B cell (primary cell): ENCODE data around the gene MED8. TPM values are rescaled to one million over a fixed set of nuclear protein-coding genes. Genes with fewer than 3 reads are reported as not detected.

Experiments
- ATAC-seq: fragments of 200-7000 bp; cut with Tn5 transposase; one replicate; pipeline ENCODE4 v1.10.0; 2021; ENCODE audit warnings: low read depth, mild to moderate bottlenecking, moderate number of reproducible peaks, moderate library complexity
- CTCF ChIA-PET: fragments of 350-600 bp; sonication (Branson Sonifier 250); formaldehyde crosslinking; loops from one replicate; lab custom pipeline; 2021; ENCODE audit warnings: antibody characterized with exemption, inconsistent platforms; lab: Charles Lee
- POLR2A ChIA-PET: fragments of 350-600 bp; sonication (Branson Sonifier 250); formaldehyde crosslinking; loops from one replicate; lab custom pipeline; 2021; ENCODE audit warnings: antibody characterized with exemption; lab: Charles Lee
- DNase-seq: peaks from one replicate; pipeline ENCODE4 v3.0.0; 2013
- H2AFZ ChIP-seq: 2 replicates; pipeline ENCODE4 v1.6.1; 2012; ENCODE audit warnings: mild to moderate bottlenecking, low read depth, low read length; ENCODE audit not compliant: insufficient read depth, poor library complexity, severe bottlenecking
- H3K27ac ChIP-seq, 2 donors: 1 replicate in 1 of 2; 2 replicates in 1 of 2; pipeline ENCODE4 v1.5.1; 2012 to 2013; ENCODE audit warnings: low read length in 2 of 2, mild to moderate bottlenecking in 2 of 2, moderate library complexity in 1 of 2
- H3K27me3 ChIP-seq, 4 experiments: fragments of 200-600 bp in 1 of 4; sonication (generic) in 1 of 4; replicated peaks in 1 of 4; 1 replicate in 2 of 4; 2 replicates in 2 of 4; pipeline versions ENCODE4 v1.6.1 to v1.7.0; 2013 to 2016; ENCODE audit warnings: low read length in 3 of 4, mild to moderate bottlenecking in 2 of 4, mixed read lengths in 1 of 4, moderate library complexity in 1 of 4; ENCODE audit not compliant: insufficient read depth in 4 of 4, control insufficient read depth in 3 of 4; ENCODE audit errors: control extremely low read depth in 1 of 4
- H3K36me3 ChIP-seq, 2 experiments: replicated peaks in 1 of 2; 1 replicate in 1 of 2; 2 replicates in 1 of 2; pipeline versions ENCODE4 v1.6.1 to v1.7.1; 2013; ENCODE audit warnings: low read length in 1 of 2; ENCODE audit not compliant: insufficient read depth in 2 of 2, control insufficient read depth in 1 of 2; ENCODE audit errors: control extremely low read depth in 1 of 2, extremely low read depth in 1 of 2
- H3K4me1 ChIP-seq, 2 donors: fragments of 200-600 bp in 1 of 2; sonication (generic) in 1 of 2; 1 replicate in 1 of 2; 2 replicates in 1 of 2; pipeline versions ENCODE4 v1.5.1 to v1.6.1; 2013 to 2017; ENCODE audit warnings: low read length in 2 of 2; ENCODE audit not compliant: control insufficient read depth in 2 of 2, insufficient read depth in 2 of 2
- H3K4me2 ChIP-seq: replicated peaks from 2 replicates; pipeline ENCODE3; 2012; ENCODE audit warnings: mild to moderate bottlenecking, low read depth, low read length; ENCODE audit not compliant: poor library complexity, severe bottlenecking
- H3K4me3 ChIP-seq, 5 experiments: fragments of 200-600 bp in 1 of 5; sonication (generic) in 1 of 5; 1 replicate in 3 of 5; 2 replicates in 2 of 5; pipeline versions ENCODE4 v1.5.1 to v1.7.0; 2011 to 2016; ENCODE audit warnings: low read length in 4 of 5, mild to moderate bottlenecking in 4 of 5, low read depth in 2 of 5, control low read depth in 1 of 5, moderate library complexity in 1 of 5; ENCODE audit not compliant: insufficient read depth in 1 of 5; ENCODE audit errors: control extremely low read depth in 1 of 5, extremely low read depth in 1 of 5
- H3K79me2 ChIP-seq: fragments of 200-600 bp; sonication (generic); one replicate; pipeline ENCODE4 v1.6.0; 2016; ENCODE audit warnings: low read length; ENCODE audit not compliant: control insufficient read depth, insufficient read depth
- H3K9ac ChIP-seq: fragments of 200-600 bp; sonication (generic); 2 replicates; pipeline ENCODE4 v1.6.1; 2017; ENCODE audit warnings: mild to moderate bottlenecking, low read length, moderate library complexity
- H3K9me3 ChIP-seq, 3 donors: one replicate each; pipeline versions ENCODE4 v1.6.1 to v1.7.1; 2013; ENCODE audit warnings: low read length in 2 of 3; ENCODE audit not compliant: control insufficient read depth in 2 of 3, insufficient read depth in 1 of 3; ENCODE audit errors: control extremely low read depth in 1 of 3
- H4K20me1 ChIP-seq: 2 replicates; pipeline ENCODE4 v1.6.0; 2012; ENCODE audit warnings: mild to moderate bottlenecking, low read length; ENCODE audit not compliant: insufficient read depth, control insufficient read depth, poor library complexity, severe bottlenecking
- H3K27ac Mint-ChIP-seq: one replicate; pipeline ENCODE4 v1.8.0; 2021; ENCODE audit warnings: mixed read lengths
- H3K27me3 Mint-ChIP-seq: one replicate; pipeline ENCODE4 v1.8.0; 2021; ENCODE audit warnings: mixed read lengths
- H3K4me1 Mint-ChIP-seq: one replicate; pipeline ENCODE4 v1.8.0; 2021; ENCODE audit warnings: mixed read lengths
- H3K4me3 Mint-ChIP-seq: one replicate; pipeline ENCODE4 v1.8.0; 2021; ENCODE audit warnings: mixed read lengths
- H3K9me3 Mint-ChIP-seq: one replicate; pipeline ENCODE4 v1.8.0; 2022; ENCODE audit warnings: mixed read lengths; ENCODE audit not compliant: insufficient read depth
- EZH2 ChIP-seq: IDR thresholded peaks from 2 replicates; pipeline ENCODE4 v1.6.1; 2012; ENCODE audit warnings: borderline replicate concordance, low read depth, mild to moderate bottlenecking, moderate library complexity, low read length; ENCODE audit not compliant: insufficient read depth, poor library complexity, severe bottlenecking
- WGBS: methylation state at CpG from one replicate; pipeline ENCODE4 v1.1.5; 2013; ENCODE audit warnings: missing lambda C conversion rate; ENCODE audit not compliant: insufficient coverage; 5-methylcytosine and 5-hydroxymethylcytosine counted together
- intact Hi-C: fragments of 100-400 bp; cut with micrococcal nuclease; formaldehyde crosslinking; loops from one replicate; pipeline ENCODE4 v1.10.0; 2022
- polyA plus RNA-seq: library from polyadenylated mRNA; depleted of rRNA; stranded (reverse); fragments of >200 nt; gene quantifications from 2 replicates; pipeline ENCODE4 v1.2.3, GENCODE V29; 2012
- total RNA-seq, 2 donors: library from RNA; stranded (reverse); fragments of 120-200 nt in 1 of 2; gene quantifications; 1 replicate in 1 of 2; 2 replicates in 1 of 2; pipeline versions ENCODE4 v1.2.3 to v1.2.4, GENCODE V29; 2013 to 2022
- TF ChIP-seq, protein P1 (sequence below): fragments of 200-600 bp; IDR thresholded peaks from one replicate; pipeline ENCODE4 v1.8.0; 2022; ENCODE audit warnings: antibody characterized with exemption, mild to moderate bottlenecking

MED8 gene
- total and polyA plus RNA-seq, 2 donors (not counting 1 experiment from before 2014, with no cell fraction given), result 12.0 to 30.0 TPM

DNA sequence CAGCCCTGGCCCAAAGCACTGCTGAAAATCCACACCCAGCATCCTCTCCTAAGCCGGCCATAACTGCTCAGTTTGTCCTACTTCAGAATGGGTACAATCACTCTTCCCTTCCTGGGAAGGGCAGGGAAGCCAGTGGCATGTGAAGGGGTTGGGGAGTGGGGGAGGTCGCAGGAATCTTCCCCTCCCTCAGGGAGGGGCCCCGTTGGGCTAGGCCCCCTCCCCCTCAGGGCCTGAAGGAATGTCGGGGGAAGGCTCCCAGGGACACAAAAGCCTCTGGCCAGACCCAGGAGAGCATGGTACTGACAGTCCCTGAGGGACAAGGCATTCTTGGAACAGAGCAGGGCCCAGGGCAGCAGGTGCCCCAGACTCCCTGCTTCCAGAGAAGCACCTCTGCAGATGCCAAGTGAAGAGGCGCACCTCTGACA, 23.0 kb downstream of the MED8 start:
- ATAC-seq (no peak), DNase-seq (no peak)
- peak overlapping the region; percentile 100 for H3K4me2 ChIP-seq
- Mint-ChIP-seq H3K27me3 (no peaks in the 10 kb centered on the region), H3K27ac (peak overlapping the region; percentile 94), H3K4me3 (peak overlapping the region; percentile 93), H3K4me1 (peaks cover 45% of the 10 kb centered on the region), H3K9me3 (no peaks in the 10 kb centered on the region)
- peak overlapping the region; percentile 56 to 96 for H3K27ac ChIP-seq
- peaks cover 18 to 26% of the 10 kb centered on the region in 2 donors for H3K4me1 ChIP-seq
- H3K4me3 ChIP-seq, result peak overlapping the region in 4 of 5 experiments; percentile 78 to 90 (median 84)
- H3K79me2 ChIP-seq, result peaks cover 52% of the 10 kb centered on the region
- peaks cover 0 to 36% of the 10 kb centered on the region in 2 experiments for H3K36me3 ChIP-seq
- intact Hi-C loops, result loop anchor here (5.0 to 10.0 kb wide), 4 partner anchors 286 to 666 kb away; partner anchors contain the start of genes C1orf50, KDM4A, P3H1 and SLC2A1
- peak overlapping the region; percentile 86 for H3K9ac ChIP-seq
- H3K9me3 ChIP-seq, result no peaks in the 10 kb centered on the region
- ChIA-PET CTCF (interaction anchor here (2.5 kb wide), 1 partner anchor 48 kb away, joined by 11 read pairs; no protein-coding TSS in a partner anchor), POLR2A (interaction anchor here (0.5 to 2.5 kb wide), 3 partner anchors 8 to 577 kb away, joined by 3 to 34 read pairs (median 23); partner anchors contain the start of genes CDC20, MED8 and SZT2)
- H3K27me3 ChIP-seq, result no peaks in the 10 kb centered on the region
- H2AFZ ChIP-seq, result peak overlapping the region; percentile 87
- TF ChIP-seq EZH2, result no peak
- TF ChIP-seq, protein P1, sequence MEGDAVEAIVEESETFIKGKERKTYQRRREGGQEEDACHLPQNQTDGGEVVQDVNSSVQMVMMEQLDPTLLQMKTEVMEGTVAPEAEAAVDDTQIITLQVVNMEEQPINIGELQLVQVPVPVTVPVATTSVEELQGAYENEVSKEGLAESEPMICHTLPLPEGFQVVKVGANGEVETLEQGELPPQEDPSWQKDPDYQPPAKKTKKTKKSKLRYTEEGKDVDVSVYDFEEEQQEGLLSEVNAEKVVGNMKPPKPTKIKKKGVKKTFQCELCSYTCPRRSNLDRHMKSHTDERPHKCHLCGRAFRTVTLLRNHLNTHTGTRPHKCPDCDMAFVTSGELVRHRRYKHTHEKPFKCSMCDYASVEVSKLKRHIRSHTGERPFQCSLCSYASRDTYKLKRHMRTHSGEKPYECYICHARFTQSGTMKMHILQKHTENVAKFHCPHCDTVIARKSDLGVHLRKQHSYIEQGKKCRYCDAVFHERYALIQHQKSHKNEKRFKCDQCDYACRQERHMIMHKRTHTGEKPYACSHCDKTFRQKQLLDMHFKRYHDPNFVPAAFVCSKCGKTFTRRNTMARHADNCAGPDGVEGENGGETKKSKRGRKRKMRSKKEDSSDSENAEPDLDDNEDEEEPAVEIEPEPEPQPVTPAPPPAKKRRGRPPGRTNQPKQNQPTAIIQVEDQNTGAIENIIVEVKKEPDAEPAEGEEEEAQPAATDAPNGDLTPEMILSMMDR, result no peak
- H4K20me1 ChIP-seq, result peaks cover 32% of the 10 kb centered on the region
- WGBS, result 48% methylated on average over 2 of the region's 5 CpGs

DNA sequence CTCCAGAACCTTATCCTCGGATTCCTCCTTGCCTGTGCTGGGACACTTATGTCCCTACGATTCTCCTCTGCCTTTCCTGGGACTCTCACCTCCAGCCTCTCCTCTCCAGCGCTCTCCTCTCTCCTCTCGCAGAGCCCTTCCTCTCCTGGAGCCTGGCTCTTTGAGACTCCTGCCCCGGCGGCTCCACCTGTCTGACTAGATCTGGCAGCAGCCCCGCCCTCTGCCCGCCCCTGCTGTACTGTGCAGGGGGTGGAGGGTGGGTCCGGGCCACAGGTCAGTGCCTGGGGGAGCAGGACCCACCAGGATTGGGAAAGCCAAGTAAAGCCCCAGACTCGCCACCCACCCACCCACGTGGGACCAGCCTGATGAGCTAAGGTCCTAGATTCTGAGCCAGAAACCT, 23.4 kb downstream of the MED8 start:
- TF ChIP-seq, protein P1, result no peak
- TF ChIP-seq EZH2, result no peak
- Mint-ChIP-seq H3K27ac (peak overlapping the region; percentile 75), H3K9me3 (no peaks in the 10 kb centered on the region), H3K27me3 (no peaks in the 10 kb centered on the region), H3K4me3 (peak overlapping the region; percentile 93), H3K4me1 (peaks cover 41% of the 10 kb centered on the region)
- Histone ChIP-seq H3K4me1 (peaks cover 18 to 26% of the 10 kb centered on the region in 2 donors), H3K9me3 (no peaks in the 10 kb centered on the region), H4K20me1 (peaks cover 32% of the 10 kb centered on the region), H3K9ac (no peak overlapping the region), H3K4me2 (peak overlapping the region; percentile 100), H3K27me3 (no peaks in the 10 kb centered on the region), H3K79me2 (peaks cover 52% of the 10 kb centered on the region), H3K36me3 (peaks cover 0 to 38% of the 10 kb centered on the region in 2 experiments), H3K4me3 (no peak overlapping the region), H3K27ac (peak overlapping the region in 1 of 2 donors; percentile 96), H2AFZ (no peak overlapping the region)
- 84% methylated on average over 4 of the region's 11 CpGs for WGBS
- DNase-seq, result no peak
- intact Hi-C loops, result loop anchor here (5.0 to 10.0 kb wide), 4 partner anchors 286 to 666 kb away; partner anchors contain the start of genes C1orf50, KDM4A, P3H1 and SLC2A1
- ATAC-seq, result no peak
- CTCF ChIA-PET, result interaction anchor here (1.1 kb wide), 1 partner anchor 139 kb away, joined by 3 read pairs; no protein-coding TSS in a partner anchor
- POLR2A ChIA-PET, result no interaction called here
